ENCODE data around the gene SFR1. TPM values are rescaled to one million over a fixed set of nuclear protein-coding genes. Genes with fewer than 3 reads are reported as not detected.

SFR1 gene
- total RNA-seq, 1 experiment from 2014 or later, result 11.6 TPM

- no TSS peak for BruUV-seq (replicated peaks)
- DNase-seq, result peak; percentile 49
- Mint-ChIP-seq H3K27ac (ENCODE audit: unreplicated experiment) (peak overlapping the region; percentile 91), H3K27me3 (ENCODE audit: unreplicated experiment) (no peaks in the 10 kb centered on the region), H3K36me3 (ENCODE audit: insufficient read depth, unreplicated experiment) (peaks cover 24% of the 10 kb centered on the region), H3K4me1 (ENCODE audit: low read depth, unreplicated experiment) (peaks cover 46% of the 10 kb centered on the region), H3K9me3 (ENCODE audit: low read depth, unreplicated experiment) (no peaks in the 10 kb centered on the region), H3K4me3 (ENCODE audit: low read depth, unreplicated experiment) (no peak overlapping the region)
- CTCF ChIA-PET, result no interaction called here
- intact Hi-C loops (cut with micrococcal nuclease; ENCODE audit: unreplicated experiment), result no loop called here
- TF ChIP-seq CTCF (IDR thresholded peaks at IDR 0.05; ENCODE audit: unreplicated experiment), result no peak
Measured at GRCh38 chr10:104117839-104118323, 4.1 kb upstream of the SFR1 start.

GRCh38 chr10:104119996-104120395, 2.0 kb upstream of the SFR1 start:
- CTCF ChIA-PET, result no interaction called here
- intact Hi-C loops (cut with micrococcal nuclease; ENCODE audit: unreplicated experiment), result loop anchor here (5.0 kb wide), 2 partner anchors 38 to 87 kb away; no protein-coding TSS in a partner anchor
- DNase-seq, result no peak
- peaks cover 38% of the 10 kb centered on the region for H3K4me1 Mint-ChIP-seq (ENCODE audit: low read depth, unreplicated experiment)
- TF ChIP-seq CTCF (IDR thresholded peaks at IDR 0.05; ENCODE audit: unreplicated experiment), result no peak
- no TSS peak for BruUV-seq (replicated peaks)
- no peaks in the 10 kb centered on the region for H3K27me3 Mint-ChIP-seq (ENCODE audit: unreplicated experiment)
- peaks cover 33% of the 10 kb centered on the region for H3K36me3 Mint-ChIP-seq (ENCODE audit: insufficient read depth, unreplicated experiment)
- H3K27ac Mint-ChIP-seq (ENCODE audit: unreplicated experiment), result peak overlapping the region; percentile 94
- no peaks in the 10 kb centered on the region for H3K9me3 Mint-ChIP-seq (ENCODE audit: low read depth, unreplicated experiment)
- H3K4me3 Mint-ChIP-seq (ENCODE audit: low read depth, unreplicated experiment), result no peak overlapping the region

- no peak for TF ChIP-seq CTCF (IDR thresholded peaks at IDR 0.05; ENCODE audit: unreplicated experiment)
- CTCF ChIA-PET, result interaction anchor here (0.6 to 1.1 kb wide), 7 partner anchors 10 to 258 kb away, joined by 3 to 5 read pairs (median 4); partner anchors contain the start of gene STN1
Measured at GRCh38 chr10:104120512-104120902, 1.5 kb upstream of the SFR1 start.

GRCh38 chr10:104120903-104121484, 977 bp upstream of the SFR1 start:
- peaks cover 33% of the 10 kb centered on the region for H3K36me3 Mint-ChIP-seq (ENCODE audit: insufficient read depth, unreplicated experiment)
- H3K9me3 Mint-ChIP-seq (ENCODE audit: low read depth, unreplicated experiment), result no peaks in the 10 kb centered on the region
- DNase-seq, result peak; percentile 87
- peaks cover 32% of the 10 kb centered on the region for H3K4me1 Mint-ChIP-seq (ENCODE audit: low read depth, unreplicated experiment)
- intact Hi-C loops (cut with micrococcal nuclease; ENCODE audit: unreplicated experiment), result loop anchor here (5.0 kb wide), 2 partner anchors 39 to 86 kb away; no protein-coding TSS in a partner anchor
- H3K4me3 Mint-ChIP-seq (ENCODE audit: low read depth, unreplicated experiment), result peak overlapping the region; percentile 70
- BruUV-seq (replicated peaks), result TSS peak; percentile 98
- CTCF ChIA-PET, result interaction anchor here (0.5 to 1.6 kb wide), 13 partner anchors 11 to 424 kb away, joined by 3 to 6 read pairs (median 4); partner anchors contain the start of gene STN1
- no peak for TF ChIP-seq CTCF (IDR thresholded peaks at IDR 0.05; ENCODE audit: unreplicated experiment)
- H3K27ac Mint-ChIP-seq (ENCODE audit: unreplicated experiment), result peak overlapping the region; percentile 94
- no peaks in the 10 kb centered on the region for H3K27me3 Mint-ChIP-seq (ENCODE audit: unreplicated experiment)

More at GRCh38 chr10:104120512-104120902, 1.5 kb upstream of the SFR1 start:
- Mint-ChIP-seq H3K27ac (ENCODE audit: unreplicated experiment) (peak overlapping the region; percentile 94), H3K4me1 (ENCODE audit: low read depth, unreplicated experiment) (peaks cover 33% of the 10 kb centered on the region), H3K9me3 (ENCODE audit: low read depth, unreplicated experiment) (no peaks in the 10 kb centered on the region), H3K27me3 (ENCODE audit: unreplicated experiment) (no peaks in the 10 kb centered on the region), H3K4me3 (ENCODE audit: low read depth, unreplicated experiment) (peak overlapping the region; percentile 70), H3K36me3 (ENCODE audit: insufficient read depth, unreplicated experiment) (peaks cover 33% of the 10 kb centered on the region)
- DNase-seq, result no peak
- intact Hi-C loops (cut with micrococcal nuclease; ENCODE audit: unreplicated experiment), result loop anchor here (5.0 kb wide), 2 partner anchors 38 to 87 kb away; no protein-coding TSS in a partner anchor
- BruUV-seq (replicated peaks), result no TSS peak

Data from Calu3 (cell line).